Testis (tissue), 3 donors: ENCODE data around the gene PLPPR2. TPM values are rescaled to one million over a fixed set of nuclear protein-coding genes. Genes with fewer than 3 reads are reported as not detected.

Experiments
- DNase-seq: peaks from one replicate; pipeline ENCODE4 v3.0.0-alpha.2; 2019
- H3K27ac ChIP-seq, 2 donors: fragments of 200-600 bp; sonication (generic); one replicate each; pipeline ENCODE4 v1.5.1; 2019
- H3K27me3 ChIP-seq: fragments of 200-600 bp; sonication (generic); one replicate; pipeline ENCODE4 v1.5.1; 2019
- H3K36me3 ChIP-seq: fragments of 200-600 bp; sonication (generic); one replicate; pipeline ENCODE4 v1.5.1; 2017; ENCODE audit warnings: low read depth; ENCODE audit errors: missing control alignments
- H3K4me1 ChIP-seq: fragments of 200-600 bp; sonication (generic); one replicate; pipeline ENCODE4 v1.5.1; 2019
- H3K4me3 ChIP-seq, 2 donors: fragments of 200-600 bp; sonication (generic); one replicate each; pipeline ENCODE4 v1.5.1; 2017 to 2019
- H3K9me3 ChIP-seq: fragments of 200-600 bp; sonication (generic); one replicate; pipeline ENCODE4 v1.5.1; 2017
- CTCF ChIP-seq, 3 experiments: fragments of 450-650 bp in 2 of 3; fragments of 200-600 bp in 1 of 3; sonication (generic) in 1 of 3; IDR thresholded peaks; one replicate each; pipeline ENCODE4 v1.5.1; 2016 to 2019; ENCODE audit warnings: antibody characterized with exemption in 3 of 3, mild to moderate bottlenecking in 2 of 3, moderate library complexity in 1 of 3
- POLR2A ChIP-seq: fragments of 450-650 bp; IDR thresholded peaks from one replicate; pipeline ENCODE4 v1.6.1; 2017; ENCODE audit warnings: antibody characterized with exemption, mild to moderate bottlenecking, moderate library complexity
- WGBS, 2 donors: methylation state at CpG; one replicate each; pipeline ENCODE4 v1.1.5; 2018; 5-methylcytosine and 5-hydroxymethylcytosine counted together
- intact Hi-C: fragments of 100-400 bp; cut with DNase I; formaldehyde crosslinking; loops from one replicate; pipeline ENCODE4 v1.15.1; 2023; ENCODE audit warnings: low total_unique reads
- polyA plus RNA-seq: library from polyadenylated mRNA; stranded (reverse); fragments of 350-450 nt; fragmentation: Illumina TruSeq; extraction: RNeasy Lipid Tissue Mini Kit (QIAGEN cat#74804); gene quantifications from one replicate; pipeline ENCODE4 v1.2.3, GENCODE V29; 2014; ENCODE audit warnings: low read depth, low replicate concordance; ENCODE audit not compliant: insufficient read depth
- total RNA-seq, 2 donors: library from RNA; depleted of rRNA; stranded (reverse); fragments of >200 nt; gene quantifications; one replicate each; pipeline ENCODE4 v1.2.3, GENCODE V29; 2016

The PLPPR2 gene
- total and polyA plus RNA-seq, 3 donors from 2014 or later: 20.3 to 28.9 (median 27.1) TPM

GRCh38 chr19:11397089-11397610 lies 41.9 kb downstream of the PLPPR2 start:
- H3K9me3 ChIP-seq: no peaks in the 10 kb centered on the region
- H3K4me1 ChIP-seq: no peaks in the 10 kb centered on the region
- no peak overlapping the region for H3K4me3 ChIP-seq
- 84 to 86% methylated on average over 16 to 19 of the region's 22 CpGs for WGBS, 2 donors
- TF ChIP-seq CTCF (IDR thresholded peaks at IDR 0.05) (no peak), POLR2A (no peak)
- DNase-seq: no peak
- intact Hi-C loops: no loop called here
- H3K27me3 ChIP-seq: no peaks in the 10 kb centered on the region
- no peaks in the 10 kb centered on the region for H3K36me3 ChIP-seq
- H3K27ac ChIP-seq: no peak overlapping the region

- TF ChIP-seq POLR2A (no peak), CTCF (IDR thresholded peaks at IDR 0.05) (no peak)
- H3K36me3 ChIP-seq: no peaks in the 10 kb centered on the region
- DNase-seq: no peak
- no peaks in the 10 kb centered on the region for H3K9me3 ChIP-seq
- intact Hi-C loops: no loop called here
- 83 to 91% methylated on average over 2 to 9 of the region's 9 CpGs for WGBS, 2 donors
- no peak overlapping the region for H3K27ac ChIP-seq
- no peaks in the 10 kb centered on the region for H3K27me3 ChIP-seq
- no peaks in the 10 kb centered on the region for H3K4me1 ChIP-seq
- H3K4me3 ChIP-seq: no peak overlapping the region
Measured at GRCh38 chr19:11399667-11400066, 44.4 kb downstream of the PLPPR2 start.

GRCh38 chr19:11400798-11401197 lies 45.6 kb downstream of the PLPPR2 start:
- DNase-seq: no peak
- H3K4me3 ChIP-seq: no peak overlapping the region
- TF ChIP-seq POLR2A: no peak
- TF ChIP-seq CTCF (IDR thresholded peaks at IDR 0.05): no peak
- no peaks in the 10 kb centered on the region for H3K36me3 ChIP-seq
- intact Hi-C loops: no loop called here
- H3K9me3 ChIP-seq: no peaks in the 10 kb centered on the region
- H3K27ac ChIP-seq: no peak overlapping the region
- no peaks in the 10 kb centered on the region for H3K4me1 ChIP-seq
- H3K27me3 ChIP-seq: no peaks in the 10 kb centered on the region
- WGBS, 2 donors: 69 to 91% methylated on average over 1 of the region's 1 CpG

GRCh38 chr19:11401808-11402543 lies 46.7 kb downstream of the PLPPR2 start:
- intact Hi-C loops: no loop called here
- DNase-seq: no peak
- Histone ChIP-seq H3K36me3 (no peaks in the 10 kb centered on the region), H3K4me1 (no peaks in the 10 kb centered on the region), H3K27ac (no peak overlapping the region), H3K27me3 (no peaks in the 10 kb centered on the region), H3K4me3 (no peak overlapping the region), H3K9me3 (no peaks in the 10 kb centered on the region)
- WGBS, 2 donors: 80 to 81% methylated on average over 5 to 8 of the region's 9 CpGs
- TF ChIP-seq CTCF (IDR thresholded peaks at IDR 0.05) (no peak), POLR2A (no peak)
